HCT116 (cell line): ENCODE data around the gene VAV1. TPM values are rescaled to one million over a fixed set of nuclear protein-coding genes. Genes with fewer than 3 reads are reported as not detected.

Experiments
- ATAC-seq: fragments of 200-7000 bp; cut with Tn5 transposase; 2 replicates; pipeline ENCODE4 v1.9.1; 2020; ENCODE audit warnings: mild to moderate bottlenecking, moderate library complexity
- BruUV-seq: library from RNA; stranded (reverse); fragments of 400-500 nt; replicated peaks from 2 replicates; lab custom pipeline; 2021; lab: Mats Ljungman, UMichigan
- CTCF ChIA-PET: fragments of 300-600 bp; sonication (Branson Sonifier 250); formaldehyde crosslinking; loops from one replicate; lab custom pipeline; 2021; ENCODE audit warnings: antibody characterized with exemption; lab: Charles Lee
- POLR2A ChIA-PET: fragments of 300-600, 350-600 bp; sonication (Branson Sonifier 250); formaldehyde crosslinking; loops from one replicate; lab custom pipeline; 2021; ENCODE audit warnings: antibody characterized with exemption; lab: Charles Lee
- RAD21 ChIA-PET, 2 experiments: fragments of 300-600 bp; sonication (Branson Sonifier 250); formaldehyde crosslinking; loops; one replicate each; lab custom pipeline; 2023; ENCODE audit warnings: low total read pairs in 2 of 2; ENCODE audit not compliant: uncharacterized antibody in 2 of 2, unreplicated experiment in 2 of 2, low non-redundant PET in 1 of 2; lab: Charles Lee
- DNase-seq: peaks from one replicate; pipeline ENCODE4 v3.0.0-alpha.2; 2010; ENCODE audit warnings: low read depth, low spot score
- H2AFZ ChIP-seq: fragments of 200-600 bp; shearing (Covaris generic), sonication (generic); 2 replicates; pipeline ENCODE4 v1.6.1; 2017; ENCODE audit warnings: low read depth, mixed run types, mixed read lengths, antibody characterized with exemption, low read length; ENCODE audit not compliant: poor library complexity, severe bottlenecking
- H3K27ac ChIP-seq: 2 replicates; pipeline ENCODE4 v1.5.1; 2012; ENCODE audit warnings: low read depth, low read length
- H3K27me3 ChIP-seq: fragments of 200-600 bp; sonication (generic); 2 replicates; pipeline ENCODE4 v1.6.1; 2016; ENCODE audit warnings: mixed run types, low read length, mixed read lengths; ENCODE audit not compliant: insufficient read depth
- H3K36me3 ChIP-seq, 2 experiments: fragments of 200-500 bp in 1 of 2; fragments of 200-600 bp in 1 of 2; sonication (Bioruptor generic) in 1 of 2; sonication (generic) in 1 of 2; 2 replicates each; pipeline versions ENCODE4 v1.5.1 to v1.6.1; 2014 to 2016; ENCODE audit warnings: low read length in 2 of 2, inconsistent platforms in 1 of 2, mixed read lengths in 1 of 2, mixed run types in 1 of 2; ENCODE audit not compliant: insufficient read depth in 2 of 2, control insufficient read depth in 1 of 2
- H3K4me1 ChIP-seq, 2 experiments: fragments of 200-600 bp in 1 of 2; sonication (generic) in 1 of 2; 2 replicates each; pipeline versions ENCODE4 v1.5.1 to v1.6.1; 2012 to 2017; ENCODE audit warnings: low read length in 2 of 2, inconsistent platforms in 1 of 2, mild to moderate bottlenecking in 1 of 2, mixed read lengths in 1 of 2, mixed run types in 1 of 2, moderate library complexity in 1 of 2; ENCODE audit not compliant: insufficient read depth in 2 of 2, control insufficient read depth in 1 of 2
- H3K4me2 ChIP-seq: fragments of 200-600 bp; sonication (generic); 2 replicates; pipeline ENCODE4 v1.6.1; 2017; ENCODE audit warnings: mixed run types, low read length, mixed read lengths
- H3K4me3 ChIP-seq, 2 experiments: fragments of 200-600 bp in 1 of 2; sonication (generic) in 1 of 2; replicated peaks in 1 of 2; 2 replicates each; pipeline ENCODE4 v1.5.1; 2011 to 2016; ENCODE audit warnings: low read length in 2 of 2, control low read depth in 1 of 2, low read depth in 1 of 2, mild to moderate bottlenecking in 1 of 2, mixed read lengths in 1 of 2, mixed run types in 1 of 2
- H3K79me2 ChIP-seq: fragments of 200-600 bp; sonication (generic); 2 replicates; pipeline ENCODE4 v1.6.1; 2017; ENCODE audit warnings: mild to moderate bottlenecking, mixed run types, low read length, moderate library complexity, mixed read lengths; ENCODE audit not compliant: insufficient read depth
- H3K9ac ChIP-seq: fragments of 200-600 bp; sonication (generic); 2 replicates; pipeline ENCODE4 v1.6.1; 2016; ENCODE audit warnings: low read length, mixed read lengths
- H3K9me2 ChIP-seq: fragments of 200-600 bp; sonication (generic), shearing (Covaris generic); 2 replicates; pipeline ENCODE4 v1.6.1; 2017; ENCODE audit warnings: mixed run types, mild to moderate bottlenecking, moderate library complexity; ENCODE audit not compliant: insufficient read depth
- H3K9me3 ChIP-seq, 2 experiments: fragments of 200-500 bp in 1 of 2; fragments of 200-600 bp in 1 of 2; sonication (Bioruptor generic) in 1 of 2; sonication (generic) in 1 of 2; 2 replicates each; pipeline ENCODE4 v1.6.1; 2014 to 2017; ENCODE audit warnings: low read length in 2 of 2, mixed read lengths in 2 of 2, inconsistent platforms in 1 of 2, low read depth in 1 of 2, mild to moderate bottlenecking in 1 of 2, mixed run types in 1 of 2, moderate library complexity in 1 of 2; ENCODE audit not compliant: control insufficient read depth in 1 of 2, insufficient read depth in 1 of 2
- H4K20me1 ChIP-seq: fragments of 200-600 bp; sonication (generic), shearing (Covaris generic); 2 replicates; pipeline ENCODE4 v1.6.1; 2017; ENCODE audit warnings: mixed run types, mild to moderate bottlenecking, moderate library complexity; ENCODE audit not compliant: insufficient read depth
- ATF3 ChIP-seq: IDR thresholded peaks from 2 replicates; pipeline ENCODE4 v1.6.1; 2012
- CTCF ChIP-seq, 3 experiments: fragments of 200-600 bp in 1 of 3; sonication (generic) in 1 of 3; IDR thresholded peaks in 2 of 3; conservative IDR thresholded peaks in 1 of 3; 2 replicates each; pipeline ENCODE4 v1.5.1; 2012 to 2017; ENCODE audit warnings: low read depth in 2 of 3, low read length in 2 of 3, antibody characterized with exemption in 1 of 3, borderline replicate concordance in 1 of 3, control low read depth in 1 of 3, mild to moderate bottlenecking in 1 of 3, mixed read lengths in 1 of 3, mixed run types in 1 of 3, moderate library complexity in 1 of 3; ENCODE audit not compliant: insufficient read depth in 1 of 3
- ELF1 ChIP-seq: IDR thresholded peaks from 2 replicates; pipeline ENCODE4 v1.6.1; 2012; ENCODE audit warnings: low read depth, borderline replicate concordance
- EZH2 ChIP-seq: fragments of 200-600 bp; sonication (generic); IDR thresholded peaks from 2 replicates; pipeline ENCODE4 v1.6.1; 2017; ENCODE audit warnings: antibody characterized with exemption, mixed run types
- EZH2phosphoT487 ChIP-seq: fragments of 200-600 bp; IDR thresholded peaks from 2 replicates; pipeline ENCODE4 v1.6.1; 2018; ENCODE audit warnings: antibody characterized with exemption, borderline replicate concordance
- FOSL1 ChIP-seq: IDR thresholded peaks from 2 replicates; pipeline ENCODE4 v1.6.1; 2012; ENCODE audit warnings: low read depth
- JUND ChIP-seq: IDR thresholded peaks from 2 replicates; pipeline ENCODE4 v1.6.1; 2012
- MAX ChIP-seq: IDR thresholded peaks from 2 replicates; pipeline ENCODE4 v1.6.1; 2012
- SIN3A ChIP-seq: IDR thresholded peaks from 2 replicates; pipeline ENCODE4 v1.6.1; 2012; ENCODE audit warnings: low read depth
- SP1 ChIP-seq: IDR thresholded peaks from 2 replicates; pipeline ENCODE4 v1.6.1; 2012; ENCODE audit warnings: low read depth
- TCF7L2 ChIP-seq: IDR thresholded peaks from 2 replicates; pipeline ENCODE4 v1.7.0; 2011; ENCODE audit warnings: borderline replicate concordance, inconsistent platforms; ENCODE audit not compliant: insufficient read depth, insufficient read length; ENCODE audit errors: extremely low read depth
- YY1 ChIP-seq: IDR thresholded peaks from 2 replicates; pipeline ENCODE4 v1.6.1; 2011; ENCODE audit warnings: low read length, low read depth, moderate library complexity, mild to moderate bottlenecking; ENCODE audit not compliant: insufficient replicate concordance; ENCODE audit errors: extremely low read depth
- ZNF274 ChIP-seq: fragments of 200-500 bp; sonication (Bioruptor generic); IDR thresholded peaks from 2 replicates; pipeline ENCODE4 v1.6.1; 2014; ENCODE audit warnings: mild to moderate bottlenecking, low read depth, low read length, inconsistent platforms
- intact Hi-C: fragments of 100-400 bp; cut with micrococcal nuclease; formaldehyde crosslinking; loops from 2 replicates; pipeline ENCODE4 v1.10.0; 2022
- total RNA-seq: library from RNA; stranded (reverse); gene quantifications from one replicate; pipeline ENCODE4 v1.2.1, GENCODE V29; 2021; ENCODE audit not compliant: unreplicated experiment

Gene VAV1
- total RNA-seq, 1 experiment from 2014 or later: 20.6 TPM

- H3K4me3 ChIP-seq: no peak overlapping the region
- H3K4me1 ChIP-seq: peaks cover 14 to 24% of the 10 kb centered on the region in 2 experiments
- POLR2A ChIA-PET: no interaction called here
- RAD21 ChIA-PET: interaction anchor here in 1 of 2 experiments (0.6 kb wide), 1 partner anchor 54 kb away, joined by 4 read pairs; no protein-coding TSS in a partner anchor
- H3K9me2 ChIP-seq: no peaks in the 10 kb centered on the region
- H4K20me1 ChIP-seq: no peaks in the 10 kb centered on the region
- H3K79me2 ChIP-seq: no peaks in the 10 kb centered on the region
- H3K27me3 ChIP-seq: no peaks in the 10 kb centered on the region
- intact Hi-C loops: no loop called here
- no peak for DNase-seq
- H2AFZ ChIP-seq: no peak overlapping the region
- BruUV-seq: no TSS peak
- ATAC-seq: no peak
- no peak for TF ChIP-seq ZNF274
- TF ChIP-seq JUND: no peak
- no peak for TF ChIP-seq YY1
- TF ChIP-seq ELF1: no peak
- TF ChIP-seq SP1: no peak
- no peak for TF ChIP-seq FOSL1
- TF ChIP-seq EZH2phosphoT487: no peak
- no peak overlapping the region for H3K9ac ChIP-seq
- no peaks in the 10 kb centered on the region for H3K36me3 ChIP-seq
- H3K27ac ChIP-seq: no peak overlapping the region
- H3K4me2 ChIP-seq: no peak overlapping the region
- CTCF ChIA-PET: no interaction called here
- H3K9me3 ChIP-seq: no peaks in the 10 kb centered on the region; a peak in 1 of 4 replicates
Measured at GRCh38 chr19:6825076-6825774, 52.7 kb downstream of the VAV1 start.

- no peaks in the 10 kb centered on the region for H3K79me2 ChIP-seq
- H3K9ac ChIP-seq: no peak overlapping the region
- ChIA-PET RAD21 (no interaction called here), CTCF (no interaction called here), POLR2A (interaction anchor here (1.9 kb wide), 1 partner anchor 14 kb away, joined by 5 read pairs; no protein-coding TSS in a partner anchor)
- peaks cover 14 to 24% of the 10 kb centered on the region in 2 experiments for H3K4me1 ChIP-seq
- no peak overlapping the region for H2AFZ ChIP-seq
- H3K9me2 ChIP-seq: no peaks in the 10 kb centered on the region
- no peak for ATAC-seq
- no peaks in the 10 kb centered on the region for H4K20me1 ChIP-seq
- H3K9me3 ChIP-seq: no peaks in the 10 kb centered on the region
- intact Hi-C loops: no loop called here
- no peaks in the 10 kb centered on the region for H3K36me3 ChIP-seq
- no peak overlapping the region; the same call in 1 of the 2 replicates for H3K27ac ChIP-seq
- H3K27me3 ChIP-seq: no peaks in the 10 kb centered on the region
- no peak overlapping the region for H3K4me3 ChIP-seq
- BruUV-seq: no TSS peak
- H3K4me2 ChIP-seq: no peak overlapping the region
- no peak for TF ChIP-seq ATF3
- no peak for TF ChIP-seq EZH2
- no peak for TF ChIP-seq EZH2phosphoT487
- TF ChIP-seq SIN3A: no peak
- no peak for TF ChIP-seq CTCF (IDR thresholded peaks at IDR 0.05 in 2 of 3, conservative IDR thresholded peaks at IDR 0.05 in 1 of 3; ENCODE audit: borderline replicate concordance in 1 of 3, insufficient read depth in 1 of 3, low read depth in 2 of 3, low read length in 2 of 3)
- no peak for TF ChIP-seq MAX
- TF ChIP-seq FOSL1: no peak
- TF ChIP-seq JUND: no peak
- no peak for TF ChIP-seq TCF7L2
- DNase-seq: no peak
Measured at GRCh38 chr19:6826281-6826920, 53.9 kb downstream of the VAV1 start.
